Keratinocyte (primary cell): ENCODE data around the gene ADAD2. TPM values are rescaled to one million over a fixed set of nuclear protein-coding genes. Genes with fewer than 3 reads are reported as not detected.

Source experiments
- DNase-seq: peaks from one replicate; pipeline ENCODE4 v3.0.0-alpha.2; 2011; ENCODE audit warnings: low read depth, missing footprints, low spot score
- FAIRE-seq: peaks from 2 replicates; lab custom pipeline; 2011; peaks lifted over from hg19 to GRCh38; lab: Jason Lieb, UNC
- H2AFZ ChIP-seq: 2 replicates; pipeline ENCODE4 v1.6.0; 2012; ENCODE audit warnings: low read length, control low read depth, inconsistent platforms; ENCODE audit not compliant: control insufficient read depth
- H3K27ac ChIP-seq: 2 replicates; pipeline ENCODE4 v1.5.1; 2011; ENCODE audit warnings: low read length; ENCODE audit not compliant: control insufficient read depth, insufficient read depth
- H3K27me3 ChIP-seq: 3 replicates; pipeline ENCODE4 v1.6.0; 2011; ENCODE audit warnings: low read length; ENCODE audit not compliant: control insufficient read depth, insufficient read depth; ENCODE audit errors: extremely low read depth
- H3K36me3 ChIP-seq, 2 experiments: 2 replicates in 1 of 2; 3 replicates in 1 of 2; pipeline ENCODE4 v1.5.1; 2011; ENCODE audit warnings: low read length in 2 of 2, mild to moderate bottlenecking in 1 of 2; ENCODE audit not compliant: control insufficient read depth in 2 of 2, insufficient read depth in 2 of 2; ENCODE audit errors: extremely low read depth in 1 of 2
- H3K4me1 ChIP-seq: 3 replicates; pipeline ENCODE4 v1.5.1; 2011; ENCODE audit warnings: low read length; ENCODE audit not compliant: control insufficient read depth, insufficient read depth; ENCODE audit errors: extremely low read depth
- H3K4me2 ChIP-seq: 3 replicates; pipeline ENCODE4 v1.6.0; 2011; ENCODE audit warnings: low read depth, low read length; ENCODE audit not compliant: control insufficient read depth, insufficient read depth; ENCODE audit errors: extremely low read depth
- H3K4me3 ChIP-seq, 3 experiments: fragments of 200-600 bp in 1 of 3; sonication (generic) in 1 of 3; 2 replicates in 2 of 3; 3 replicates in 1 of 3; pipeline ENCODE4 v1.5.1; 2011 to 2016; ENCODE audit warnings: low read length in 3 of 3, mild to moderate bottlenecking in 3 of 3, control low read depth in 2 of 3, inconsistent platforms in 1 of 3, low read depth in 1 of 3, mixed read lengths in 1 of 3, mixed run types in 1 of 3, moderate library complexity in 1 of 3; ENCODE audit not compliant: control insufficient read depth in 2 of 3, insufficient read depth in 2 of 3; ENCODE audit errors: extremely low read depth in 1 of 3
- H3K79me2 ChIP-seq: 2 replicates; pipeline ENCODE4 v1.6.0; 2012; ENCODE audit warnings: low read length; ENCODE audit not compliant: control insufficient read depth, insufficient read depth
- H3K9ac ChIP-seq: 3 replicates; pipeline ENCODE4 v1.6.0; 2011; ENCODE audit warnings: low read length; ENCODE audit not compliant: control insufficient read depth, insufficient read depth; ENCODE audit errors: extremely low read depth
- H3K9me1 ChIP-seq: 3 replicates; pipeline ENCODE4 v1.6.0; 2011; ENCODE audit warnings: low read length; ENCODE audit not compliant: control insufficient read depth, insufficient read depth; ENCODE audit errors: extremely low read depth
- H3K9me3 ChIP-seq: 2 replicates; pipeline ENCODE4 v1.5.1; 2012; ENCODE audit warnings: low read depth, low read length; ENCODE audit not compliant: control insufficient read depth
- H4K20me1 ChIP-seq: 3 replicates; pipeline ENCODE4 v1.6.0; 2011; ENCODE audit warnings: low read length; ENCODE audit not compliant: control insufficient read depth, insufficient read depth; ENCODE audit errors: extremely low read depth
- CTCF ChIP-seq, 3 experiments: IDR thresholded peaks in 1 of 3; conservative IDR thresholded peaks in 1 of 3; optimal IDR thresholded peaks in 1 of 3; 2 replicates in 2 of 3; 3 replicates in 1 of 3; pipeline versions ENCODE3 to v1.5.1; 2011; ENCODE audit warnings: low read length in 3 of 3, mild to moderate bottlenecking in 3 of 3, moderate library complexity in 2 of 3, control low read depth in 1 of 3, inconsistent platforms in 1 of 3; ENCODE audit not compliant: insufficient read depth in 2 of 3; ENCODE audit errors: extremely low read depth in 1 of 3
- EZH2 ChIP-seq: IDR thresholded peaks from one replicate; pipeline ENCODE4 v1.6.1; 2012; ENCODE audit warnings: inconsistent platforms, mild to moderate bottlenecking, low read length, moderate library complexity
- dilution Hi-C: fragments of 300-500 bp; cut with MboI; formaldehyde crosslinking; loops from one replicate; pipeline ENCODE4 v1.7.0; 2020; ENCODE audit warnings: low sequenced_read_pairs; ENCODE audit not compliant: extremely low pct_ligation_motif_present
- polyA plus RNA-seq, 5 experiments: library from polyadenylated mRNA; depleted of rRNA in 3 of 5; stranded (reverse) in 3 of 5; stranded (forward) in 1 of 5; unstranded in 1 of 5; fragments of >200 nt; gene quantifications; 1 replicate in 1 of 5; 2 replicates in 3 of 5; 3 replicates in 1 of 5; pipeline versions ENCODE4 v1.2.1 to v1.2.3, GENCODE V29; 2011 to 2012; ENCODE audit warnings: missing spikeins in 2 of 5, low read depth in 1 of 5, low replicate concordance in 1 of 5

Gene ADAD2
- polyA plus RNA-seq, 1 donor (not counting 4 experiments of a cell fraction or from before 2014, with no cell fraction given), result not detected

- dilution Hi-C loops, result no loop called here
- H3K9me1 ChIP-seq, result no peaks in the 10 kb centered on the region
- peaks cover 29% of the 10 kb centered on the region for H3K4me1 ChIP-seq
- no peaks in the 10 kb centered on the region for H3K9me3 ChIP-seq
- DNase-seq, result no peak
- H3K4me3 ChIP-seq, result no peak overlapping the region
- no peak overlapping the region for H3K9ac ChIP-seq
- no peak overlapping the region for H3K4me2 ChIP-seq
- H3K36me3 ChIP-seq, result peaks cover 15 to 24% of the 10 kb centered on the region in 2 experiments
- H3K79me2 ChIP-seq, result peaks cover 14% of the 10 kb centered on the region
- no peaks in the 10 kb centered on the region for H3K27me3 ChIP-seq
- H4K20me1 ChIP-seq, result peaks cover 2% of the 10 kb centered on the region
- TF ChIP-seq CTCF (optimal IDR thresholded peaks at IDR 0.05 in 1 of 3, IDR thresholded peaks at IDR 0.05 in 1 of 3, conservative IDR thresholded peaks at IDR 0.05 in 1 of 3; ENCODE audit: extremely low read depth in 1 of 3, insufficient read depth in 2 of 3, low read length in 3 of 3) (no peak), EZH2 (no peak)
- FAIRE-seq, result no peak
- H2AFZ ChIP-seq, result no peak overlapping the region
- no peak overlapping the region for H3K27ac ChIP-seq
Observed at GRCh38 chr16:84179612-84180320, 11.2 kb upstream of the ADAD2 start.

- peaks cover 23% of the 10 kb centered on the region for H3K79me2 ChIP-seq
- peaks cover 15 to 26% of the 10 kb centered on the region in 2 experiments for H3K36me3 ChIP-seq
- dilution Hi-C loops, result no loop called here
- H3K27ac ChIP-seq, result no peak overlapping the region
- no peak overlapping the region for H2AFZ ChIP-seq
- no peak overlapping the region for H3K4me3 ChIP-seq
- FAIRE-seq, result no peak
- no peaks in the 10 kb centered on the region for H3K27me3 ChIP-seq
- no peak overlapping the region for H3K4me2 ChIP-seq
- peaks cover 2% of the 10 kb centered on the region for H4K20me1 ChIP-seq
- H3K9ac ChIP-seq, result no peak overlapping the region
- no peak for DNase-seq
- H3K9me3 ChIP-seq, result no peaks in the 10 kb centered on the region
- no peak for TF ChIP-seq EZH2
- no peak for TF ChIP-seq CTCF (optimal IDR thresholded peaks at IDR 0.05 in 1 of 3, IDR thresholded peaks at IDR 0.05 in 1 of 3, conservative IDR thresholded peaks at IDR 0.05 in 1 of 3; ENCODE audit: extremely low read depth in 1 of 3, insufficient read depth in 2 of 3, low read length in 3 of 3)
- no peaks in the 10 kb centered on the region for H3K9me1 ChIP-seq
- peaks cover 23% of the 10 kb centered on the region for H3K4me1 ChIP-seq
Observed at GRCh38 chr16:84180519-84181140, 10.3 kb upstream of the ADAD2 start.
